GM12878 (cell line): ENCODE measurements around the gene DEPDC1B. TPM values are rescaled to one million over a fixed set of nuclear protein-coding genes. Genes with fewer than 3 reads are reported as not detected.

Experiments
- YY1 ChIP-seq: IDR thresholded peaks from 2 replicates; pipeline ENCODE4 v1.6.1; 2011; ENCODE audit warnings: low read depth, mild to moderate bottlenecking, low read length
- polyA plus RNA-seq, 11 experiments: library from polyadenylated mRNA; depleted of rRNA in 4 of 11; unstranded in 6 of 11; stranded (reverse) in 5 of 11; fragments of >200 nt; fragmentation: Nextera tagmentation in 4 of 11; fragmentation: Illumina TruSeq in 1 of 11; extraction: Ambion mirVana in 4 of 11; extraction: Trizol in 1 of 11; gene quantifications; 1 replicate in 1 of 11; 2 replicates in 10 of 11; pipeline versions ENCODE4 v1.2.1 to v1.2.3, GENCODE V29; 2011 to 2016; ENCODE audit warnings: inconsistent platforms in 2 of 11, missing spikeins in 2 of 11, low read depth in 1 of 11
- total RNA-seq, 4 experiments: library from RNA; depleted of rRNA in 3 of 4; stranded (reverse); fragments of >200 nt in 3 of 4; fragmentation: Illumina TruSeq in 1 of 4; extraction: Trizol in 1 of 4; gene quantifications; 2 replicates each; pipeline versions ENCODE4 v1.2.1 to v1.2.3, GENCODE V29; 2013 to 2021

Gene DEPDC1B
- total and polyA plus RNA-seq, 10 of the 15 experiments (the other 5 are each of a cell fraction or from before 2014, with no cell fraction given), result 29.7 to 56.5 (median 35.5) TPM

DNA sequence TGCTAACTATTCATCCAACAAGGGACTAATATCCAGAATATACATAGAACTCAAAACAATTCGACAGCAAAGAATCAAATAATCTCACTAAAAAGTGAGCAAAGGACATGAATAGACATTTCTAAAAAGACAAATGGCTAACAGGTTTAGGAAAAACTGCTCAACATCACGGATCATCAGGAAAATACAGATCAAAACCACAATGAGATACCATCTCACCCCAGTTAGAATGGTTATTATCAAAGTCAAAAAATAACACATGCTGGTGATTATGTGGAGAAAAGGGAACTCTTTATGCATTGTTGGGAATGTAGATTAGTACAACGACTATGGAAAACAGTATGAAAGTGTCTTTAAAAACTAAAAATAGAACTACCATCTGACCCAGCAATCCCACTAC, 150.1 kb downstream of the DEPDC1B start (continued):
- TF ChIP-seq YY1, result no peak

Other genes starting within 250 kb of the DEPDC1B start
- gene ELOVL7, start 144.1 kb upstream of the DEPDC1B start, total RNA-seq (2014; rRNA removed), result 0.68 and 1.3 TPM in 2 replicates
- gene ELOVL7, start 144.1 kb upstream of the DEPDC1B start, total RNA-seq (2014; rRNA removed; fragmentation: Illumina TruSeq; extraction: Trizol), result 0.97 and 1.1 TPM in 2 replicates
- gene ELOVL7, start 144.1 kb upstream of the DEPDC1B start, total RNA-seq (2021), result 0.95 and 1.1 TPM in 2 replicates
- gene ELOVL7, start 144.1 kb upstream of the DEPDC1B start, polyA plus RNA-seq (2011; rRNA removed), result 0.27 and 1.0 TPM in 2 replicates
- gene ELOVL7, start 144.1 kb upstream of the DEPDC1B start, polyA plus RNA-seq (2014; fragmentation: Illumina TruSeq; extraction: Trizol), result 0.78 and 0.90 TPM in 2 replicates
- gene ELOVL7, start 144.1 kb upstream of the DEPDC1B start, polyA plus RNA-seq (2014; fragmentation: Nextera tagmentation; extraction: Ambion mirVana), result under 1 TPM; 0.26 to 0.27 TPM
- gene ELOVL7, start 144.1 kb upstream of the DEPDC1B start, polyA plus RNA-seq (2014; rRNA removed), result 0.44 and 1.1 TPM in 2 replicates
- gene ELOVL7, start 144.1 kb upstream of the DEPDC1B start, polyA plus RNA-seq (2016; fragmentation: Nextera tagmentation; extraction: Ambion mirVana), result 1 to 10 TPM; 1.1 to 1.2 TPM
- gene ERCC8, start 244.9 kb upstream of the DEPDC1B start, total RNA-seq (2014; rRNA removed), result 16.1 and 20.3 TPM in 2 replicates
- gene ERCC8, start 244.9 kb upstream of the DEPDC1B start, total RNA-seq (2014; rRNA removed; fragmentation: Illumina TruSeq; extraction: Trizol), result 20.9 and 21.7 TPM in 2 replicates
- 11.9 and 12.4 TPM in 2 replicates for gene ERCC8, start 244.9 kb upstream of the DEPDC1B start, total RNA-seq (2021)
- gene ERCC8, start 244.9 kb upstream of the DEPDC1B start, polyA plus RNA-seq (2011; rRNA removed), result 19.4 and 25.6 TPM in 2 replicates
- 13.9 and 17.1 TPM in 2 replicates for gene ERCC8, start 244.9 kb upstream of the DEPDC1B start, polyA plus RNA-seq (2014; fragmentation: Illumina TruSeq; extraction: Trizol)
- 10 to 100 TPM; 16.8 to 31.2 TPM for gene ERCC8, start 244.9 kb upstream of the DEPDC1B start, polyA plus RNA-seq (2014; fragmentation: Nextera tagmentation; extraction: Ambion mirVana)
- gene ERCC8, start 244.9 kb upstream of the DEPDC1B start, polyA plus RNA-seq (2014; rRNA removed), result 9.2 and 10.4 TPM in 2 replicates
- gene ERCC8, start 244.9 kb upstream of the DEPDC1B start, polyA plus RNA-seq (2016; fragmentation: Nextera tagmentation; extraction: Ambion mirVana), result 10 to 100 TPM; 15.2 to 16.8 TPM
- 22.4 and 30.3 TPM in 2 replicates for gene NDUFAF2, start 245.0 kb upstream of the DEPDC1B start, total RNA-seq (2014; rRNA removed)
- gene NDUFAF2, start 245.0 kb upstream of the DEPDC1B start, total RNA-seq (2014; rRNA removed; fragmentation: Illumina TruSeq; extraction: Trizol), result 73.1 and 74.2 TPM in 2 replicates
- 37.6 and 38.5 TPM in 2 replicates for gene NDUFAF2, start 245.0 kb upstream of the DEPDC1B start, total RNA-seq (2021)
- 38.1 and 47.6 TPM in 2 replicates for gene NDUFAF2, start 245.0 kb upstream of the DEPDC1B start, polyA plus RNA-seq (2011; rRNA removed)
- 64.8 and 70.5 TPM in 2 replicates for gene NDUFAF2, start 245.0 kb upstream of the DEPDC1B start, polyA plus RNA-seq (2014; fragmentation: Illumina TruSeq; extraction: Trizol)
- 100 to 1,000 TPM; 111 to 121 TPM for gene NDUFAF2, start 245.0 kb upstream of the DEPDC1B start, polyA plus RNA-seq (2014; fragmentation: Nextera tagmentation; extraction: Ambion mirVana)
- 38.4 and 51.5 TPM in 2 replicates for gene NDUFAF2, start 245.0 kb upstream of the DEPDC1B start, polyA plus RNA-seq (2014; rRNA removed)
- 10 to 100 TPM; 65.8 to 70.6 TPM for gene NDUFAF2, start 245.0 kb upstream of the DEPDC1B start, polyA plus RNA-seq (2016; fragmentation: Nextera tagmentation; extraction: Ambion mirVana)